C4-2B (cell line): Measurements from ENCODE around the gene GRHL3.

ENCODE experiments used
- ZFX ChIP-seq: fragments of 450-650 bp; IDR thresholded peaks from 2 replicates; pipeline ENCODE4 v1.6.1; 2017
- TF ChIP-seq, protein P1 (sequence below): fragments of 450-650 bp; conservative IDR thresholded peaks from 2 replicates; pipeline ENCODE4 v1.5.1; 2017; ENCODE audit warnings: mild to moderate bottlenecking

DNA sequence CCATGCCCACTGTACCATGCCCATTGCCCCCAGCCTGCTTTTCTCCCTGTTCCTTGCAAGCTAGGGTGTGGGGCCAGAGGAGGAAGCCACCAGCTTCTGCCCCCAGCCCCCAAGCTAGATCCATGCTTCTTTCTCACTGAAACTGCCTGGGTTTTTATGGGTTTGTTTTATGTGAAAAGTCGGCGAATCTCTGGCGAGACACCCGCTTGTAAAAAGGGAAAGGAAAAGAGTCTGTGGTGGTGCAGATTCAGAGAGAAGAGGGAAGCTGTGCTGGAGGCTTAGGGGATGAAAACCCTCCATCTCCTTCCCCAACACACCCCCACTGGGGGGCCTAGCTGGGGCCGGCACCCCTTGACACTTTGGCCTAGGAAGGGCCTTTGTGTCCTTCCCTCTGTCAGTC, 26.2 kb downstream of the GRHL3 start:
- TF ChIP-seq, protein P1, sequence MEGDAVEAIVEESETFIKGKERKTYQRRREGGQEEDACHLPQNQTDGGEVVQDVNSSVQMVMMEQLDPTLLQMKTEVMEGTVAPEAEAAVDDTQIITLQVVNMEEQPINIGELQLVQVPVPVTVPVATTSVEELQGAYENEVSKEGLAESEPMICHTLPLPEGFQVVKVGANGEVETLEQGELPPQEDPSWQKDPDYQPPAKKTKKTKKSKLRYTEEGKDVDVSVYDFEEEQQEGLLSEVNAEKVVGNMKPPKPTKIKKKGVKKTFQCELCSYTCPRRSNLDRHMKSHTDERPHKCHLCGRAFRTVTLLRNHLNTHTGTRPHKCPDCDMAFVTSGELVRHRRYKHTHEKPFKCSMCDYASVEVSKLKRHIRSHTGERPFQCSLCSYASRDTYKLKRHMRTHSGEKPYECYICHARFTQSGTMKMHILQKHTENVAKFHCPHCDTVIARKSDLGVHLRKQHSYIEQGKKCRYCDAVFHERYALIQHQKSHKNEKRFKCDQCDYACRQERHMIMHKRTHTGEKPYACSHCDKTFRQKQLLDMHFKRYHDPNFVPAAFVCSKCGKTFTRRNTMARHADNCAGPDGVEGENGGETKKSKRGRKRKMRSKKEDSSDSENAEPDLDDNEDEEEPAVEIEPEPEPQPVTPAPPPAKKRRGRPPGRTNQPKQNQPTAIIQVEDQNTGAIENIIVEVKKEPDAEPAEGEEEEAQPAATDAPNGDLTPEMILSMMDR, result no peak
- TF ChIP-seq ZFX, result no peak
